Activated CD8-positive, alpha-beta memory T cell treated with anti-CD3 and anti-CD28 coated beads, Interleukin-2, amount 50 U/mL, for 1 hour (primary cell): Measurements from ENCODE around the gene CYCS.
"Not testable (repeated sequence)": the region's sequence is repeated elsewhere in the genome, so short reads cannot be mapped to it uniquely, and the experiment has no call there.

Experiments
- DNase-seq: peaks from one replicate; pipeline ENCODE4 v3.0.0-alpha.2; 2020; ENCODE audit errors: extremely low read depth

The CYCS gene

GRCh38 chr7:25118048-25118753 is 6.9 kb downstream of the CYCS start:
- DNase-seq, result no peak

GRCh38 chr7:25117226-25118047 is 7.6 kb downstream of the CYCS start:
- no peak for DNase-seq

- DNase-seq, result no peak
Observed at GRCh38 chr7:25116621-25117020, 8.4 kb downstream of the CYCS start.

GRCh38 chr7:25110514-25110913 is 14.5 kb downstream of the CYCS start:
- not testable (repeated sequence) for DNase-seq

- DNase-seq, result no peak
Observed at GRCh38 chr7:25109276-25109675, 15.8 kb downstream of the CYCS start.

- no peak for DNase-seq
Observed at GRCh38 chr7:25105911-25106310, 19.1 kb downstream of the CYCS start.

GRCh38 chr7:25103773-25104172 is 21.3 kb downstream of the CYCS start:
- DNase-seq, result no peak

GRCh38 chr7:25101817-25102216 is 23.2 kb downstream of the CYCS start:
- no peak for DNase-seq

- peak; percentile 19 for DNase-seq
Observed at GRCh38 chr7:25098096-25099046, 26.7 kb downstream of the CYCS start.

- no peak for DNase-seq
Observed at GRCh38 chr7:25095516-25096345, 29.3 kb downstream of the CYCS start.

GRCh38 chr7:25093268-25093826 is 31.7 kb downstream of the CYCS start:
- peak; percentile 33 for DNase-seq

- no peak for DNase-seq
Observed at GRCh38 chr7:25091779-25092178, 33.3 kb downstream of the CYCS start.

GRCh38 chr7:25091176-25091575 is 33.9 kb downstream of the CYCS start:
- no peak for DNase-seq

- DNase-seq, result no peak
Observed at GRCh38 chr7:25090374-25090773, 34.7 kb downstream of the CYCS start.

GRCh38 chr7:25087855-25088254 is 37.2 kb downstream of the CYCS start:
- DNase-seq, result no peak

GRCh38 chr7:25084821-25085220 is 40.2 kb downstream of the CYCS start:
- DNase-seq, result no peak

GRCh38 chr7:25083201-25083600 is 41.9 kb downstream of the CYCS start:
- DNase-seq, result no peak

- not testable (repeated sequence) for DNase-seq
Observed at GRCh38 chr7:25082041-25082440, 43.0 kb downstream of the CYCS start.

- DNase-seq, result no peak
Observed at GRCh38 chr7:25077096-25077495, 48.0 kb downstream of the CYCS start.

- no peak for DNase-seq
Observed at GRCh38 chr7:25075459-25075858, 49.6 kb downstream of the CYCS start.

- DNase-seq, result no peak
Observed at GRCh38 chr7:25073451-25073850, 51.6 kb downstream of the CYCS start.
